Measurements from ENCODE around the gene LPIN1. TPM values are rescaled to one million over a fixed set of nuclear protein-coding genes. Genes with fewer than 3 reads are reported as not detected.
A peak's percentile ranks its signal among the peaks of the same experiment; 100 is the strongest.

Gene LPIN1
- total RNA-seq, 1 donor from 2014 or later = 48.8 TPM

- peaks cover 50% of the 10 kb centered on the region for H3K4me1 Mint-ChIP-seq (ENCODE audit: low read depth)
- no peak for DNase-seq (ENCODE audit: low spot score)
These were observed 29.0 kb downstream of the LPIN1 start for GRCh38 chr2:11775384-11775783.

GRCh38 chr2:11777066-11777782, 30.8 kb downstream of the LPIN1 start:
- H3K27ac Mint-ChIP-seq = no peak overlapping the region
- peaks cover 79% of the 10 kb centered on the region for H3K36me3 Mint-ChIP-seq (ENCODE audit: low read depth)
- DNase-seq (ENCODE audit: low spot score) = no peak
- H3K4me3 Mint-ChIP-seq (ENCODE audit: low read depth) = no peak overlapping the region
- no peaks in the 10 kb centered on the region for H3K27me3 Mint-ChIP-seq (ENCODE audit: low read depth)
- H3K9me3 Mint-ChIP-seq = no peaks in the 10 kb centered on the region
- intact Hi-C loops (cut with micrococcal nuclease) = loop anchor here (10.0 kb wide), 2 partner anchors 312 to 622 kb away; partner anchors contain the start of genes E2F6 and SLC66A3
- peaks cover 48% of the 10 kb centered on the region for H3K4me1 Mint-ChIP-seq (ENCODE audit: low read depth)

More at GRCh38 chr2:11775384-11775783, 29.0 kb downstream of the LPIN1 start:
- peak overlapping the region; percentile 44 for H3K4me3 Mint-ChIP-seq (ENCODE audit: low read depth)
- peak overlapping the region; percentile 81 for H3K27ac Mint-ChIP-seq
- no peaks in the 10 kb centered on the region for H3K27me3 Mint-ChIP-seq (ENCODE audit: low read depth)
- intact Hi-C loops (cut with micrococcal nuclease) = loop anchor here (1.0 to 10.0 kb wide), 3 partner anchors 21 to 621 kb away; partner anchors contain the start of genes E2F6 and SLC66A3
- no peaks in the 10 kb centered on the region for H3K9me3 Mint-ChIP-seq
- peaks cover 77% of the 10 kb centered on the region for H3K36me3 Mint-ChIP-seq (ENCODE audit: low read depth)

GRCh38 chr2:11777886-11778415, 31.5 kb downstream of the LPIN1 start:
- Mint-ChIP-seq H3K27me3 (ENCODE audit: low read depth) (no peaks in the 10 kb centered on the region), H3K36me3 (ENCODE audit: low read depth) (peaks cover 80% of the 10 kb centered on the region), H3K4me3 (ENCODE audit: low read depth) (peak overlapping the region; percentile 54), H3K9me3 (no peaks in the 10 kb centered on the region), H3K27ac (peak overlapping the region; percentile 9), H3K4me1 (ENCODE audit: low read depth) (peaks cover 48% of the 10 kb centered on the region)
- no peak for DNase-seq (ENCODE audit: low spot score)
- intact Hi-C loops (cut with micrococcal nuclease) = loop anchor here (2.0 to 10.0 kb wide), 3 partner anchors 33 to 623 kb away; partner anchors contain the start of genes E2F6 and SLC66A3

GRCh38 chr2:11778416-11778815, 32.0 kb downstream of the LPIN1 start:
- peak overlapping the region; percentile 9 for H3K27ac Mint-ChIP-seq
- H3K4me3 Mint-ChIP-seq (ENCODE audit: low read depth) = peak overlapping the region; percentile 54
- H3K36me3 Mint-ChIP-seq (ENCODE audit: low read depth) = peaks cover 78% of the 10 kb centered on the region
- H3K4me1 Mint-ChIP-seq (ENCODE audit: low read depth) = peaks cover 46% of the 10 kb centered on the region
- intact Hi-C loops (cut with micrococcal nuclease) = loop anchor here (2.0 to 10.0 kb wide), 3 partner anchors 34 to 624 kb away; partner anchors contain the start of genes E2F6 and SLC66A3
- DNase-seq (ENCODE audit: low spot score) = no peak
- no peaks in the 10 kb centered on the region for H3K27me3 Mint-ChIP-seq (ENCODE audit: low read depth)
- H3K9me3 Mint-ChIP-seq = no peaks in the 10 kb centered on the region

GRCh38 chr2:11778923-11779757, 32.7 kb downstream of the LPIN1 start:
- peaks cover 38% of the 10 kb centered on the region for H3K4me1 Mint-ChIP-seq (ENCODE audit: low read depth)
- H3K4me3 Mint-ChIP-seq (ENCODE audit: low read depth) = peak overlapping the region; percentile 20
- no peaks in the 10 kb centered on the region for H3K27me3 Mint-ChIP-seq (ENCODE audit: low read depth)
- no peaks in the 10 kb centered on the region for H3K9me3 Mint-ChIP-seq
- H3K36me3 Mint-ChIP-seq (ENCODE audit: low read depth) = peaks cover 76% of the 10 kb centered on the region
- intact Hi-C loops (cut with micrococcal nuclease) = loop anchor here (1.0 to 10.0 kb wide), 7 partner anchors 25 to 624 kb away; partner anchors contain the start of genes E2F6 and SLC66A3
- H3K27ac Mint-ChIP-seq = no peak overlapping the region
- peak; percentile 72 for DNase-seq (ENCODE audit: low spot score)

GRCh38 chr2:11781602-11782001, 35.2 kb downstream of the LPIN1 start:
- Mint-ChIP-seq H3K4me3 (ENCODE audit: low read depth) (no peak overlapping the region), H3K27me3 (ENCODE audit: low read depth) (no peaks in the 10 kb centered on the region), H3K9me3 (no peaks in the 10 kb centered on the region), H3K4me1 (ENCODE audit: low read depth) (peaks cover 24% of the 10 kb centered on the region), H3K36me3 (ENCODE audit: low read depth) (peaks cover 81% of the 10 kb centered on the region), H3K27ac (no peak overlapping the region)
- intact Hi-C loops (cut with micrococcal nuclease) = no loop called here
- DNase-seq (ENCODE audit: low spot score) = no peak

GRCh38 chr2:11784280-11784679, 37.8 kb downstream of the LPIN1 start:
- Mint-ChIP-seq H3K9me3 (no peaks in the 10 kb centered on the region), H3K27me3 (ENCODE audit: low read depth) (no peaks in the 10 kb centered on the region)

GRCh38 chr2:11784747-11785610, 38.5 kb downstream of the LPIN1 start:
- no peaks in the 10 kb centered on the region for H3K9me3 Mint-ChIP-seq
- H3K27me3 Mint-ChIP-seq (ENCODE audit: low read depth) = no peaks in the 10 kb centered on the region
- H3K4me1 Mint-ChIP-seq (ENCODE audit: low read depth) = peaks cover 1% of the 10 kb centered on the region
- no peak overlapping the region for H3K27ac Mint-ChIP-seq
- intact Hi-C loops (cut with micrococcal nuclease) = no loop called here
- no peak overlapping the region for H3K4me3 Mint-ChIP-seq (ENCODE audit: low read depth)
- peak; percentile 30 for DNase-seq (ENCODE audit: low spot score)
- H3K36me3 Mint-ChIP-seq (ENCODE audit: low read depth) = peaks cover 89% of the 10 kb centered on the region

More at GRCh38 chr2:11784280-11784679, 37.8 kb downstream of the LPIN1 start:
- peaks cover 89% of the 10 kb centered on the region for H3K36me3 Mint-ChIP-seq (ENCODE audit: low read depth)
- no peak overlapping the region for H3K4me3 Mint-ChIP-seq (ENCODE audit: low read depth)
- intact Hi-C loops (cut with micrococcal nuclease) = no loop called here
- peaks cover 2% of the 10 kb centered on the region for H3K4me1 Mint-ChIP-seq (ENCODE audit: low read depth)
- H3K27ac Mint-ChIP-seq = no peak overlapping the region
- no peak for DNase-seq (ENCODE audit: low spot score)

GRCh38 chr2:11785611-11785940, 39.1 kb downstream of the LPIN1 start:
- no peak overlapping the region for H3K4me3 Mint-ChIP-seq (ENCODE audit: low read depth)
- DNase-seq (ENCODE audit: low spot score) = no peak
- H3K27ac Mint-ChIP-seq = no peak overlapping the region
- H3K9me3 Mint-ChIP-seq = no peaks in the 10 kb centered on the region
- no peaks in the 10 kb centered on the region for H3K27me3 Mint-ChIP-seq (ENCODE audit: low read depth)
- peaks cover 89% of the 10 kb centered on the region for H3K36me3 Mint-ChIP-seq (ENCODE audit: low read depth)
- intact Hi-C loops (cut with micrococcal nuclease) = no loop called here
- H3K4me1 Mint-ChIP-seq (ENCODE audit: low read depth) = peaks cover 2% of the 10 kb centered on the region

GRCh38 chr2:11786191-11786590, 39.8 kb downstream of the LPIN1 start:
- H3K9me3 Mint-ChIP-seq = no peaks in the 10 kb centered on the region
- intact Hi-C loops (cut with micrococcal nuclease) = no loop called here
- H3K36me3 Mint-ChIP-seq (ENCODE audit: low read depth) = peaks cover 89% of the 10 kb centered on the region
- no peak overlapping the region for H3K27ac Mint-ChIP-seq
- no peaks in the 10 kb centered on the region for H3K27me3 Mint-ChIP-seq (ENCODE audit: low read depth)
- no peak overlapping the region for H3K4me3 Mint-ChIP-seq (ENCODE audit: low read depth)
- peaks cover 4% of the 10 kb centered on the region for H3K4me1 Mint-ChIP-seq (ENCODE audit: low read depth)
- no peak for DNase-seq (ENCODE audit: low spot score)

- no peak overlapping the region for H3K27ac Mint-ChIP-seq
- H3K9me3 Mint-ChIP-seq = no peaks in the 10 kb centered on the region
- intact Hi-C loops (cut with micrococcal nuclease) = no loop called here
- DNase-seq (ENCODE audit: low spot score) = no peak
- H3K4me3 Mint-ChIP-seq (ENCODE audit: low read depth) = no peak overlapping the region
- H3K4me1 Mint-ChIP-seq (ENCODE audit: low read depth) = peaks cover 4% of the 10 kb centered on the region
- H3K36me3 Mint-ChIP-seq (ENCODE audit: low read depth) = peaks cover 89% of the 10 kb centered on the region
- no peaks in the 10 kb centered on the region for H3K27me3 Mint-ChIP-seq (ENCODE audit: low read depth)
These were observed 40.2 kb downstream of the LPIN1 start for GRCh38 chr2:11786592-11786991.

GRCh38 chr2:11787991-11788390, 41.6 kb downstream of the LPIN1 start:
- H3K27ac Mint-ChIP-seq = no peak overlapping the region
- H3K4me3 Mint-ChIP-seq (ENCODE audit: low read depth) = no peak overlapping the region
- H3K9me3 Mint-ChIP-seq = no peaks in the 10 kb centered on the region
- no peak for DNase-seq (ENCODE audit: low spot score)
- peaks cover 4% of the 10 kb centered on the region for H3K4me1 Mint-ChIP-seq (ENCODE audit: low read depth)
- intact Hi-C loops (cut with micrococcal nuclease) = no loop called here
- H3K27me3 Mint-ChIP-seq (ENCODE audit: low read depth) = no peaks in the 10 kb centered on the region
- peaks cover 89% of the 10 kb centered on the region for H3K36me3 Mint-ChIP-seq (ENCODE audit: low read depth)
